Left ventricle myocardium superior (tissue), 1 donor: Measurements from ENCODE around the gene GNB3. TPM values are rescaled to one million over a fixed set of nuclear protein-coding genes. Genes with fewer than 3 reads are reported as not detected.
"Not testable (repeated sequence)": the region's sequence is repeated elsewhere in the genome, so short reads cannot be mapped to it uniquely, and the experiment has no call there.

Experiments
- ATAC-seq: fragments of 200-7000 bp; cut with Tn5 transposase; one replicate; pipeline ENCODE4 v1.9.1; 2020; ENCODE audit warnings: mild to moderate bottlenecking, moderate library complexity
- DNase-seq: peaks from one replicate; pipeline ENCODE4 v3.0.0-alpha.2; 2020
- intact Hi-C: fragments of 100-400 bp; cut with micrococcal nuclease; formaldehyde crosslinking; loops from one replicate; pipeline ENCODE4 v1.11.0; 2022
- total RNA-seq: library from RNA; stranded (reverse); fragmentation: NEBNext Ultra II Directional; extraction: Animal tissue kit (Norgen Biotek cat#: 25700); gene quantifications from one replicate; pipeline ENCODE4 v1.2.1, GENCODE V29; 2021
- donor health status: DM: no; HTN: yes; CAD: no; lungs with severe emphysema.

The GNB3 gene
- total RNA-seq, 1 donor from 2014 or later, result 5.4 TPM

- intact Hi-C loops, result no loop called here
- DNase-seq (peak; percentile 99), ATAC-seq (peak; percentile 90)
Measured at GRCh38 chr12:6851921-6852650, 11.4 kb downstream of the GNB3 start, which contains the start of gene USP5. TSS of gene USP5 (plus strand) at chr12:6852150. CDS start at chr12:6852180, 30 bp downstream.

GRCh38 chr12:6852651-6853354, 12.1 kb downstream of the GNB3 start:
- intact Hi-C loops, result no loop called here
- DNase-seq (peak; percentile 39), ATAC-seq (no peak)

GRCh38 chr12:6853626-6854025, 12.9 kb downstream of the GNB3 start:
- DNase-seq, result no peak
- intact Hi-C loops, result no loop called here
- no peak for ATAC-seq

GRCh38 chr12:6854036-6854435, 13.3 kb downstream of the GNB3 start:
- DNase-seq (no peak), ATAC-seq (no peak)
- intact Hi-C loops, result no loop called here

- peak; percentile 10 for DNase-seq
- intact Hi-C loops, result no loop called here
- ATAC-seq, result no peak
Measured at GRCh38 chr12:6855322-6855721, 14.6 kb downstream of the GNB3 start.

- ATAC-seq, result no peak
- intact Hi-C loops, result no loop called here
- DNase-seq, result no peak
Measured at GRCh38 chr12:6858799-6859198, 18.1 kb downstream of the GNB3 start.

GRCh38 chr12:6860116-6860515, 19.4 kb downstream of the GNB3 start:
- intact Hi-C loops, result no loop called here
- no peak for ATAC-seq

GRCh38 chr12:6860942-6861341, 20.2 kb downstream of the GNB3 start:
- DNase-seq (no peak), ATAC-seq (no peak)
- intact Hi-C loops, result no loop called here

More at GRCh38 chr12:6860116-6860515, 19.4 kb downstream of the GNB3 start:
- no peak for DNase-seq

GRCh38 chr12:6861391-6861790, 20.7 kb downstream of the GNB3 start:
- ATAC-seq, result no peak
- intact Hi-C loops, result no loop called here

GRCh38 chr12:6863033-6863432, 22.3 kb downstream of the GNB3 start:
- ATAC-seq (no peak), DNase-seq (no peak)
- intact Hi-C loops, result no loop called here

More at GRCh38 chr12:6861391-6861790, 20.7 kb downstream of the GNB3 start:
- DNase-seq, result no peak

- DNase-seq (no peak), ATAC-seq (no peak)
- intact Hi-C loops, result no loop called here
Measured at GRCh38 chr12:6863586-6864321, 23.0 kb downstream of the GNB3 start.

GRCh38 chr12:6865307-6865706, 24.6 kb downstream of the GNB3 start:
- ATAC-seq, DNase-seq, intact Hi-C loops: not testable (repeated sequence)

- intact Hi-C loops, result no loop called here
- ATAC-seq, result no peak
- DNase-seq, result no peak
Measured at GRCh38 chr12:6866163-6866919, 25.6 kb downstream of the GNB3 start.

- no peak for DNase-seq
- intact Hi-C loops, result no loop called here
- peak; percentile 4 for ATAC-seq
Measured at GRCh38 chr12:6866920-6867412, 26.2 kb downstream of the GNB3 start.

GRCh38 chr12:6867413-6868210, 26.9 kb downstream of the GNB3 start, which contains the start of gene TPI1:
TSS of gene TPI1 (plus strand) at chr12:6867531. CDS start at chr12:6867567, 36 bp downstream.
- DNase-seq (peak; percentile 91), ATAC-seq (peak; percentile 85)
- intact Hi-C loops, result no loop called here

GRCh38 chr12:6868211-6869048, 27.7 kb downstream of the GNB3 start:
- intact Hi-C loops, result no loop called here
- no peak for DNase-seq
- ATAC-seq, result no peak
